HEK293 (cell line): ENCODE data around the gene UBE2D3.
A peak's percentile ranks its signal among the peaks of the same experiment; 100 is the strongest.

Source experiments
- AEBP2 ChIP-seq: fragments of 450-650 bp; formaldehyde crosslinking; IDR thresholded peaks from 2 replicates; pipeline ENCODE4 v1.5.1; 2016; ENCODE audit warnings: missing biosample characterization, missing genetic modification characterization, borderline replicate concordance
- BCL11B ChIP-seq: fragments of 450-650 bp; formaldehyde crosslinking; IDR thresholded peaks from 2 replicates; pipeline ENCODE4 v1.5.1; 2016; ENCODE audit warnings: low read depth, missing biosample characterization, missing genetic modification characterization
- BCL6B ChIP-seq: fragments of 450-650 bp; formaldehyde crosslinking; IDR thresholded peaks from 2 replicates; pipeline ENCODE4 v1.5.1; 2017; ENCODE audit warnings: missing biosample characterization, missing genetic modification characterization
- GLIS2 ChIP-seq: fragments of 450-650 bp; formaldehyde crosslinking; IDR thresholded peaks from 2 replicates; pipeline ENCODE4 v1.5.1; 2016; ENCODE audit warnings: missing biosample characterization, missing genetic modification characterization
- HOXC10 ChIP-seq: sonication (generic); formaldehyde crosslinking; IDR thresholded peaks from 2 replicates; pipeline ENCODE4 v1.8.1; 2023; ENCODE audit warnings: mild to moderate bottlenecking, missing genetic modification reagents
- KLF10 ChIP-seq: fragments of 450-650 bp; IDR thresholded peaks from 2 replicates; pipeline ENCODE4 v1.5.1; 2018; ENCODE audit warnings: missing biosample characterization, mild to moderate bottlenecking, missing genetic modification characterization
- KLF17 ChIP-seq: fragments of 450-650 bp; formaldehyde crosslinking; IDR thresholded peaks from 2 replicates; pipeline ENCODE4 v1.5.1; 2016; ENCODE audit warnings: missing biosample characterization, missing genetic modification characterization
- KLF8 ChIP-seq: fragments of 450-650 bp; formaldehyde crosslinking; IDR thresholded peaks from 2 replicates; pipeline ENCODE4 v1.5.1; 2016; ENCODE audit warnings: missing biosample characterization, missing genetic modification characterization
- MYNN ChIP-seq: fragments of 450-650 bp; formaldehyde crosslinking; IDR thresholded peaks from 2 replicates; pipeline ENCODE4 v1.5.1; 2016; ENCODE audit warnings: missing biosample characterization, missing genetic modification characterization, borderline replicate concordance
- OSR2 ChIP-seq: fragments of 450-650 bp; formaldehyde crosslinking; IDR thresholded peaks from 2 replicates; pipeline ENCODE4 v1.5.1; 2016; ENCODE audit warnings: missing biosample characterization, missing genetic modification characterization
- REST ChIP-seq: fragments of 450-650 bp; formaldehyde crosslinking; IDR thresholded peaks from 2 replicates; pipeline ENCODE4 v1.5.1; 2016; ENCODE audit warnings: missing biosample characterization, missing genetic modification characterization
- SETDB1 ChIP-seq: IDR thresholded peaks from one replicate; pipeline ENCODE4 v1.6.1; 2017; ENCODE audit warnings: mild to moderate bottlenecking, low read length, moderate library complexity, mixed read lengths; ENCODE audit not compliant: insufficient read length
- YY2 ChIP-seq: fragments of 450-650 bp; formaldehyde crosslinking; IDR thresholded peaks from 2 replicates; pipeline ENCODE4 v1.5.1; 2016; ENCODE audit warnings: missing biosample characterization, missing genetic modification characterization
- ZBTB7A ChIP-seq: fragments of 450-650 bp; formaldehyde crosslinking; IDR thresholded peaks from 2 replicates; pipeline ENCODE4 v1.5.1; 2016; ENCODE audit warnings: low read depth, missing biosample characterization, missing genetic modification characterization
- ZFP3 ChIP-seq: fragments of 450-650 bp; formaldehyde crosslinking; IDR thresholded peaks from 2 replicates; pipeline ENCODE4 v1.5.1; 2016; ENCODE audit warnings: low read depth, missing biosample characterization, missing genetic modification characterization
- ZFP41 ChIP-seq: fragments of 450-650 bp; formaldehyde crosslinking; IDR thresholded peaks from 2 replicates; pipeline ENCODE4 v1.5.1; 2016; ENCODE audit warnings: missing biosample characterization, missing genetic modification characterization, borderline replicate concordance
- ZNF239 ChIP-seq: fragments of 450-650 bp; formaldehyde crosslinking; IDR thresholded peaks from 2 replicates; pipeline ENCODE4 v1.5.1; 2016; ENCODE audit warnings: missing biosample characterization, missing genetic modification characterization
- ZNF266 ChIP-seq: fragments of 450-650 bp; formaldehyde crosslinking; IDR thresholded peaks from 2 replicates; pipeline ENCODE4 v1.5.1; 2016; ENCODE audit warnings: missing biosample characterization, missing genetic modification characterization, low read depth
- ZNF292 ChIP-seq: fragments of 450-650 bp; formaldehyde crosslinking; IDR thresholded peaks from 2 replicates; pipeline ENCODE4 v1.5.1; 2016; ENCODE audit warnings: low read depth, missing biosample characterization, missing genetic modification characterization, borderline replicate concordance
- ZNF335 ChIP-seq: fragments of 450-650 bp; formaldehyde crosslinking; conservative IDR thresholded peaks from 2 replicates; pipeline ENCODE4 v1.5.1; 2016; ENCODE audit warnings: missing biosample characterization, missing genetic modification characterization
- ZNF354C ChIP-seq: fragments of 450-650 bp; formaldehyde crosslinking; IDR thresholded peaks from 2 replicates; pipeline ENCODE4 v1.5.1; 2016; ENCODE audit warnings: missing biosample characterization, missing genetic modification characterization, low read depth, borderline replicate concordance
- ZNF366 ChIP-seq: fragments of 450-650 bp; formaldehyde crosslinking; conservative IDR thresholded peaks from 2 replicates; pipeline ENCODE4 v1.5.1; 2016; ENCODE audit warnings: missing biosample characterization, missing genetic modification characterization
- ZNF449 ChIP-seq: fragments of 450-650 bp; formaldehyde crosslinking; IDR thresholded peaks from 2 replicates; pipeline ENCODE4 v1.5.1; 2017; ENCODE audit warnings: missing biosample characterization, mild to moderate bottlenecking, missing genetic modification characterization, moderate library complexity
- ZNF514 ChIP-seq: fragments of 450-650 bp; formaldehyde crosslinking; IDR thresholded peaks from 2 replicates; pipeline ENCODE4 v1.5.1; 2016; ENCODE audit warnings: missing biosample characterization, missing genetic modification characterization
- ZNF521 ChIP-seq: fragments of 450-650 bp; formaldehyde crosslinking; IDR thresholded peaks from 2 replicates; pipeline ENCODE4 v1.5.1; 2017; ENCODE audit warnings: missing biosample characterization, mild to moderate bottlenecking, missing genetic modification characterization
- ZNF530 ChIP-seq: fragments of 450-650 bp; formaldehyde crosslinking; IDR thresholded peaks from 2 replicates; pipeline ENCODE4 v1.5.1; 2016; ENCODE audit warnings: low read depth, missing biosample characterization, missing genetic modification characterization
- ZNF558 ChIP-seq: fragments of 450-650 bp; formaldehyde crosslinking; IDR thresholded peaks from 2 replicates; pipeline ENCODE4 v1.5.1; 2016; ENCODE audit warnings: missing biosample characterization, missing genetic modification characterization
- ZNF639 ChIP-seq: fragments of 450-650 bp; formaldehyde crosslinking; IDR thresholded peaks from 2 replicates; pipeline ENCODE4 v1.5.1; 2016; ENCODE audit warnings: missing biosample characterization, missing genetic modification characterization
- ZNF660 ChIP-seq: fragments of 450-650 bp; IDR thresholded peaks from 2 replicates; pipeline ENCODE4 v1.5.1; 2018; ENCODE audit warnings: missing biosample characterization, mild to moderate bottlenecking, missing genetic modification characterization
- ZSCAN30 ChIP-seq: fragments of 450-650 bp; IDR thresholded peaks from 2 replicates; pipeline ENCODE4 v1.5.1; 2018; ENCODE audit warnings: missing biosample characterization, mild to moderate bottlenecking, missing genetic modification characterization, moderate library complexity

The UBE2D3 gene

GRCh38 chr4:102868781-102869568 is 41.6 kb upstream of the UBE2D3 start, which contains the start of gene CISD2 (continued):
- TF ChIP-seq ZNF335 (peak; percentile 91), ZNF530 (tag by site-specific recombination) (no peak), KLF17 (no peak), ZNF354C (tag by site-specific recombination) (no peak), ZNF558 (tag by site-specific recombination) (no peak), ZNF660 (tag by site-specific recombination) (peak; percentile 58; the same call in 1 of the 2 replicates), HOXC10 (CRISPR knock-in tag) (no peak), BCL11B (tag by site-specific recombination) (no peak), OSR2 (tag by site-specific recombination) (no peak), AEBP2 (no peak), ZNF292 (tag by site-specific recombination) (no peak), SETDB1 (no peak), GLIS2 (tag by site-specific recombination) (no peak), YY2 (tag by site-specific recombination) (no peak), BCL6B (tag by site-specific recombination) (no peak), ZNF514 (no peak), REST (tag by site-specific recombination) (no peak; the same call in 1 of the 2 replicates), ZFP3 (tag by site-specific recombination) (no peak), ZNF449 (tag by site-specific recombination) (no peak), ZNF366 (tag by site-specific recombination) (no peak), KLF10 (0 out of 2 replicates have a peak, but pooled peaks have one; percentile 26), ZNF521 (tag by site-specific recombination) (no peak), ZNF239 (tag by site-specific recombination) (no peak), ZNF639 (tag by site-specific recombination) (0 out of 2 replicates have a peak, but pooled peaks have one; percentile 14), ZNF266 (no peak), ZSCAN30 (tag by site-specific recombination) (0 out of 2 replicates have a peak, but pooled peaks have one; percentile 19), MYNN (tag by site-specific recombination) (no peak), ZFP41 (tag by site-specific recombination) (no peak), KLF8 (tag by site-specific recombination) (peak; percentile 58), ZBTB7A (tag by site-specific recombination) (0 out of 2 replicates have a peak, but pooled peaks have one; percentile 35)
